ENCODE measurements around the gene NECTIN3.
A peak's percentile ranks its signal among the peaks of the same experiment; 100 is the strongest.

NECTIN3 gene

DNA sequence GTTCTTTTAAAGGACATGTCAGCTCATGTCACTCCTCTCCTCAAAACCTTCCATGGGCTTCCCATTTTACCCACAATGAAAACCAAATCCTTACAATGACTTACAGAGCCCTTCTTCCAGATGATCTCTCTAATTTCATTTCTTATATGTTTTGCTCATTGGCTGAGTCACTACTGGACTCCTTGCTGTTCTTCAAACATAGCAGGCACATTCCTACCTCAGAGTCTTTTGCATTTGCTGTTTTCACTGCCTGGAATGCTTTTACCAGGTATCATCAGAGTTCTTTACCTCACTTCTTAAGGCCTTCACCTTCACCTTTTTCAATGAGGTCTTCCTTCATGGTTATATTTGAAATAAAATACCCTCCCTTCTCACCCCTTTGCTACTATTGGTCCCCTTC is 57.3 kb downstream of the NECTIN3 start:
- no peaks in the 10 kb centered on the region for H3K36me3 Mint-ChIP-seq
- DNase-seq (no peak), ATAC-seq (replicated peaks) (no peak)
- H3K4me3 Mint-ChIP-seq, result no peak overlapping the region
- H3K27ac Mint-ChIP-seq, result no peak overlapping the region
- no peaks in the 10 kb centered on the region for H3K9me3 Mint-ChIP-seq
- H3K4me1 Mint-ChIP-seq, result no peaks in the 10 kb centered on the region
- H3K27me3 Mint-ChIP-seq, result no peaks in the 10 kb centered on the region

DNA sequence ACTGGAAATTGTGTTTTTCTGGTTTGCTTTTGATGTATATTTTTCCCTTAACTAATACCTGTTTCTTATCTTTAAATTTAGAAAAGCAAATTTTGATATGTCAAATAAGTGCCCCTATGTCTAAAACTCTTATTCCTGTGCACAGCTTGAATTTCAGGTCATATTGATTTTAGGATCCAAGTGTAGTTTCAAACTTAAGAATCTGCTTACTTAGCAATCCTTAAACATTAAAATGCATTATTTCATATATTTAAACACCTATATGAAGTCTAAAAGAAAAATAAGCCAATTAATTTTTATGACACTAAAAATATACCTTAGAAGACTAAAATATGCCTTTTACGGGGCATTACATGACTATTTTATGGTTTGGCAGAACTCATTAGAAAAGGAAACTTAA is 59.2 kb downstream of the NECTIN3 start:
- no peak overlapping the region for H3K4me3 Mint-ChIP-seq
- H3K36me3 Mint-ChIP-seq, result no peaks in the 10 kb centered on the region
- no peaks in the 10 kb centered on the region for H3K9me3 Mint-ChIP-seq
- no peaks in the 10 kb centered on the region for H3K4me1 Mint-ChIP-seq
- ATAC-seq (replicated peaks), result no peak
- no peaks in the 10 kb centered on the region for H3K27me3 Mint-ChIP-seq
- no peak overlapping the region for H3K27ac Mint-ChIP-seq
- DNase-seq, result no peak

DNA sequence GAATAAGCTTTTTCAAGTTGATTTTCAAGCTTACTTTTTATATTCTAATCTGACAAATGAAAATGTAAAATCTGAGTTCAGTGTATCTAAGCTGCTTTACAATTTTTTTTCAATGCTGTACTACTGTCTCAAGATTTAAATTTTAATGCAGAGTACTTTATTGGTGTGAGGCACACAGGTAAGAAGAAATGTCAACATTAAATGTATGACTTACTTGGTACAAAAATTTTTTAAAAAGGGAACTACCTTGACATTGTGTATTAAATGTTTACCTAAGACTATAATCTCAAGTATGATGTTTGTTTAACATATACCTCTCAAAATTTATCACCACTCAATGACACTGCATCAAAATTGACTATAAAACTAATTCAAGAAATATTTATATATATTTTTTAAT is 62.7 kb downstream of the NECTIN3 start:
- DNase-seq, result no peak
- Mint-ChIP-seq H3K9me3 (no peaks in the 10 kb centered on the region), H3K27ac (no peak overlapping the region), H3K36me3 (no peaks in the 10 kb centered on the region), H3K4me3 (no peak overlapping the region), H3K27me3 (peaks cover 0 to 2% of the 10 kb centered on the region in 2 donors), H3K4me1 (no peaks in the 10 kb centered on the region)
- no peak for ATAC-seq (replicated peaks)

DNA sequence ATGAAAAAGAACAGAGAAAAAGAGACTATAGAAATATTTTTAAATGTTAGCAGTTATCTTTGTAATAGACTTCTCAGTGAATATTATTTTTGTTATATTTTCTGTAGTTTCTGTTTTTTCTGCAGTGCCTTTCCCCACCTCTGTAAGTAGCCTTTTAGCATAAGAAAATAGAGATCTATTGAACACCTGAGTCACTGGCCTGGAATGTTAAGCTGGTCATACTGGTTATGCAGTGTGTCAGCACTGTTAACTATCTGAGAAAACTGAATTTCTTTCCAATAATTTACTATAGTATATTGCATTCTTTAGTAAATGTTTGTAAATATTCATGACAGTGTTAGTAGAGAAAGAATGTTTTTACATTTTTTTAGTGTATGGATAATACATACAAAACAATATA is 79.8 kb downstream of the NECTIN3 start:
- H3K36me3 Mint-ChIP-seq, result no peaks in the 10 kb centered on the region
- H3K27ac Mint-ChIP-seq, result no peak overlapping the region
- DNase-seq (no peak), ATAC-seq (replicated peaks) (no peak)
- H3K4me1 Mint-ChIP-seq, result no peaks in the 10 kb centered on the region
- no peaks in the 10 kb centered on the region for H3K9me3 Mint-ChIP-seq
- no peak overlapping the region for H3K4me3 Mint-ChIP-seq
- H3K27me3 Mint-ChIP-seq, result peaks cover 0 to 7% of the 10 kb centered on the region in 2 donors

DNA sequence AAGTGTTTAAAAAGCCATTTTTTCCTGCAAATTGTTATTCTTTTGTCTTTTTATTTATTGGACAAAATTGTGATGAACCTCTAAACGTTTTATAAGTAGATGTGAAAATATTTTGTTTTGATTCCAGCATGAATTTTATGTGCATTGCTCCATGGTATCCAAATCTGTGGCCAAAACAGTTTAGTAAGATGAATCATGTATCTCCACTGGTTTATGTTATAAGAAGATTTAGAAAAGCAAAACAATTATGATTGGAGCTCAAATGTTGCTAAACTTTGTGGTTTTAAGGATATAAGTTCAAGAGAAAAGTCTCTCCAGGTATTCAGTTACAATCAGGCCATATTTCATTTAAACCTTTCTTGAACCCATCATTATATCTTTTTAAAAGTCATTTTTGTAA is 80.9 kb downstream of the NECTIN3 start:
- no peaks in the 10 kb centered on the region for H3K9me3 Mint-ChIP-seq
- H3K4me3 Mint-ChIP-seq, result no peak overlapping the region
- no peaks in the 10 kb centered on the region for H3K36me3 Mint-ChIP-seq
- ATAC-seq (replicated peaks) (no peak), DNase-seq (no peak)
- H3K27me3 Mint-ChIP-seq, result peaks cover 0 to 7% of the 10 kb centered on the region in 2 donors
- H3K27ac Mint-ChIP-seq, result no peak overlapping the region
- no peaks in the 10 kb centered on the region for H3K4me1 Mint-ChIP-seq

DNA sequence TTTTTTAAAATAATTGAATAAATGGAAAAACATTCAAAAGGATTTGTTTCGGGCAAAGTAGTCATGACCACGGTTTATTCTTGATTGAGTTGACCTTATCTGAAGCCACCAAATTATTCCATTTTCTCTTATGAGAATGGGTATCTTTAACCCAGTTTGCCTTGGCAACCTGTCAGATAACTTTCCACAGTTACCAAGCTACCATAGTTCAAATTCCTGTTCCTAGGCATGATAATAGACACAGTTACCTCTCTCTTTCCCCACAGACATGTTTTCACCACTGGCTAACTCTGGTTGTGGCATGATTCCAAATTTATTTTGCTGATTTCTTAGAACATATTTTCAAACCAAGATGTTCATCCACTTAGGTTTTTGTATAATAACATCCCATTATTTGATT is 84.9 kb downstream of the NECTIN3 start:
- Mint-ChIP-seq H3K27ac (no peak overlapping the region), H3K36me3 (no peaks in the 10 kb centered on the region), H3K4me1 (no peaks in the 10 kb centered on the region), H3K9me3 (no peaks in the 10 kb centered on the region), H3K27me3 (no peaks in the 10 kb centered on the region), H3K4me3 (no peak overlapping the region)
- ATAC-seq (replicated peaks), result no peak
- no peak for DNase-seq

DNA sequence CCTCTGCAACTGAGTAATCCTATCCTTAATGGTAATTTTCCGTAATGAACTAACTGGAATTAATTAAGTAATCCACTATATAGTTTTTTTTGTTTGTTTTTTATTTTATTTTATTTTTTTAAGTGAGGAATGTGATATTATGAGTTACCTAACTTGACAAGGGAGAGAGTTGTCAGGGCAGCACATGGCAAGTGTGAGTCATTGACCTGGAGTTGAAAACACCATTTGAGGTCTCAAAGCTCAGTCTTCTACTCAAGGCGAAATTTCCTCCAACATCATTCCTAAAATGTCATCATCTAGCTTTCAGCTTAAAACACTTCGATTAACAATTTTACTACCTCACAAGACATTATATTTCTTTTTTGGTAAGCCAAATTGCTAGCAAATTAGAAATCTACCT is 87.8 kb downstream of the NECTIN3 start:
- H3K4me1 Mint-ChIP-seq, result no peaks in the 10 kb centered on the region
- H3K9me3 Mint-ChIP-seq, result no peaks in the 10 kb centered on the region
- ATAC-seq (replicated peaks), result no peak
- H3K36me3 Mint-ChIP-seq, result no peaks in the 10 kb centered on the region
- DNase-seq, result no peak
- H3K4me3 Mint-ChIP-seq, result no peak overlapping the region
- H3K27me3 Mint-ChIP-seq, result peaks cover 0 to under 1% of the 10 kb centered on the region in 2 donors
- no peak overlapping the region for H3K27ac Mint-ChIP-seq

DNA sequence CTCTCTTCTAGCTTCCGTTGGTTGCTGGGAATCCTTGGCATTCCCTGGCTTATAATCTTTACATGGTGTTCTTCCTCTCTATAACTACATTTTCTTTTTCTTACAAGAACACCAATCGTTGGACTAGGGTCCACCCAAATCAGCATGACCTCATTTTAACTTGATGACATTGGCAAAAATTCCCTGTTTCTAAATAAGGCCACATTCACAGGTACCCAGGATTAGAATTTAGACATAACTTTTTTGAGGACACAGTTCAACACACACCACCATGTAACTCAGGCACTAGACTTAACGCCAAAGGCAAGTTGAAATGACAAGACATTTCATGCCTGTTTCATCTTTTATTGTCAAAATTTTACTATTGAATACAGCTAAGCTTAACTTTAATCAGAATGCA is 93.0 kb downstream of the NECTIN3 start:
- H3K9me3 Mint-ChIP-seq, result no peaks in the 10 kb centered on the region
- H3K27me3 Mint-ChIP-seq, result peaks cover 0 to 5% of the 10 kb centered on the region in 2 donors
- no peaks in the 10 kb centered on the region for H3K36me3 Mint-ChIP-seq
- ATAC-seq (replicated peaks) (no peak), DNase-seq (no peak)
- no peak overlapping the region for H3K4me3 Mint-ChIP-seq
- no peaks in the 10 kb centered on the region for H3K4me1 Mint-ChIP-seq
- H3K27ac Mint-ChIP-seq, result no peak overlapping the region

DNA sequence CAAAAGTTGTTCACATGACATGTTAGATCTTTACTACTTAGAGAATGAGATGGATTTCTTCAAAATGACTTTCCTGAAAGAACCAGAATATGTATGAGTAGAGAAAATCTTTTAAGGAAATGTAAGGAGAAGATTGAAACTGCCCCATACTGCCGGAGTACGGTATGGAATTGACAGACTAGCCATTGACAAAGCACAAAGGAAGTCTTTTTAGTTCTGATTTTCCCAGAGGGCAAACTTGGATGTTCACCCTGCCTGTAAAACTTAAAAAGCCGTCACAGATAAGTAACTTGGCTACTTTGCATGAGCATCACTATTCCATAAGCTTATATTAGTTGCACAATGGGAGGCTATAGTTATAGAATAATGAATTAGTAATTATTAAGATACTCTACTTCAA is 93.8 kb downstream of the NECTIN3 start:
- H3K27me3 Mint-ChIP-seq, result peaks cover 0 to 5% of the 10 kb centered on the region in 2 donors
- no peaks in the 10 kb centered on the region for H3K36me3 Mint-ChIP-seq
- DNase-seq (no peak), ATAC-seq (replicated peaks) (no peak)
- H3K4me1 Mint-ChIP-seq, result no peaks in the 10 kb centered on the region
- H3K4me3 Mint-ChIP-seq, result no peak overlapping the region
- no peaks in the 10 kb centered on the region for H3K9me3 Mint-ChIP-seq
- no peak overlapping the region for H3K27ac Mint-ChIP-seq

DNA sequence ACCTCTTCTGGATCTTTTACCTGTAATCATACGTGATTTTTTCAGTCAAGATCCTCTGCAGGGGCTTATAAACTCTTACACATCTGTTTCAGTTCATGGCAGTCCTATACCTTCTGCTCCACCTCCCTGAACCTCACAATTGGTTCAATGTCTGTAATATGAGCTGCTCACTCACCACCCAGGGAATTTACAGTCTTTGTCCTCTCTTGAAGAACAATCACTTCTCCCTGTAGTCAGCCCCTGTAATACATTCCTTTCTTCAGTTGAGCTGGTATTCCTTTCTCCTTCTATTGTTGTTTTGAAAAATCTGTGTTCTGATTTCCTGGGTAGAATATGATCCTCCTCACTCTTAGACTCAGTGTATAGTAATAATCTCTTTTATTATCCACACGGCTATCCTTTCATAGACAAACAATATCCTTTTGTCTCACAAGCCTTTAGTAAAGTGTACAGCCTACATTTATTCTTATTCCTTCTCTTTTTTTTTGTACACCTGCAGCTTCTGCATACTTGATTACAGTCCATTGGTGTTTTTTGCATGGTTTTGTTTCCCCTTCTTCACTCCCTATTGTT is 101.8 kb downstream of the NECTIN3 start:
- Mint-ChIP-seq H3K9me3 (no peaks in the 10 kb centered on the region), H3K27ac (no peak overlapping the region), H3K27me3 (no peaks in the 10 kb centered on the region), H3K4me3 (no peak overlapping the region), H3K36me3 (no peaks in the 10 kb centered on the region), H3K4me1 (no peaks in the 10 kb centered on the region)
- ATAC-seq (replicated peaks) (no peak), DNase-seq (no peak)

DNA sequence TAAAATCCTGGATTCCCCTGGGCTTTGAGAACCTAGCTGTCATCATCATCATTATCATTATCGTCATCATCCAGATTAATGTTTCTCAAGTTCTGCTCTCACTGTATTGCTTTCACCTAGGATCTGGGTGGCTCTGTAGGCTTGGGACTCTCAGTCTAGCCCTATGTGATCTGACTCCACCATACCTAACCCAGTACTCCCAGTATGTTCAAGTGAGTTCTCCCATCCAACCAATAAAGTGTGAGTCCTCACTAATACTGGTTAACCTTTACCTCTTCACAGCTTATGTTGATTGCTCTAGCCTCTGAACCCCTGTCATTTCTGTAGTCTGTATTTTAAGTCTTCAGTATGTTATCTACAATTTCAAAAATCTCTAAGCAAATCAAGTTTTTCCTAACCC is 102.3 kb downstream of the NECTIN3 start:
- DNase-seq (no peak), ATAC-seq (replicated peaks) (no peak)
- H3K4me1 Mint-ChIP-seq, result no peaks in the 10 kb centered on the region

DNA sequence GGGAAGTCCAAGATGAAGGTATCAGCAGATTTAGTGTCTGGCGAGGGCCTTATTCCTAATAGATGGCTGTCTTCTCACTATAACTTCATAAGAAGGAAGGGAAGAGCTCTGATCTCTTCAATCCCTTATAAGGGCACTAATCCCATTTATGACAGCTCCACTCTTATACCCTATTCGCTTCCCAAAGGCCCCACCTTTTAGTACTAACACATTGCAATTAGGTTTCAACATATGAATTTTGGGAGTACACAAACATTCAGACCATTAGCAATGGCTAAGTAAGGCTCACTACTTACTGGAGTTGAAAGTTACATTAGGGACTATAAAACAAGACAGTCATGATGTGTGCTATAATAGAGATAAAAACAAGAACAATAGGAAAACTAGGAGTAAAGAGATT is 118.9 kb downstream of the NECTIN3 start:
- H3K4me3 Mint-ChIP-seq, result no peak overlapping the region
- no peaks in the 10 kb centered on the region for H3K9me3 Mint-ChIP-seq
- no peaks in the 10 kb centered on the region for H3K36me3 Mint-ChIP-seq
- DNase-seq (no peak), ATAC-seq (replicated peaks) (no peak)
- no peak overlapping the region for H3K27ac Mint-ChIP-seq
- peaks cover 2% of the 10 kb centered on the region in 2 donors for H3K27me3 Mint-ChIP-seq
- peaks cover 0 to 6% of the 10 kb centered on the region in 2 donors for H3K4me1 Mint-ChIP-seq

More for the DNA sequence above, 102.3 kb downstream of the NECTIN3 start:
- no peak overlapping the region for H3K4me3 Mint-ChIP-seq
- H3K9me3 Mint-ChIP-seq, result no peaks in the 10 kb centered on the region
- H3K27ac Mint-ChIP-seq, result no peak overlapping the region
- H3K27me3 Mint-ChIP-seq, result no peaks in the 10 kb centered on the region
- H3K36me3 Mint-ChIP-seq, result no peaks in the 10 kb centered on the region

DNA sequence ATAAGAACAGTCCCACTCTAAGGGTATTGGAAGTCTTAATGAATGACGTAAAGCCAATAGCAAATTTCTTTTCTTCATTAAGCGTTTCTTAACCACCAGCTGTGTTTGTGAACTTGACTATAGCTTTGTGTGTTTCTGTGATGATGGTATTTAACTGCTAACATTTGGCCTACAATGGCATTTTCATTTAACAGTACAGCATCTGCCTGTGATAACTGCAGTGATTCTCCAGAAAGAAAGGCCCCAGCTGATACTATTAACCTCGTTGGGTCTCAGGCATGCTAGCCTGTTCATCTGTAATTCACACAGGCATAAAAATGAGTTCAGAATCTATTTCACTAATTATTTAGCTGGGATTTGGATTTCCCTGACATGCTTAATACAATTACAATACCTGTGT is 121.9 kb downstream of the NECTIN3 start:
- H3K4me3 Mint-ChIP-seq, result no peak overlapping the region
- ATAC-seq (replicated peaks) (no peak), DNase-seq (no peak)
- no peaks in the 10 kb centered on the region for H3K36me3 Mint-ChIP-seq
- peaks cover 0 to 6% of the 10 kb centered on the region in 2 donors for H3K4me1 Mint-ChIP-seq
- H3K9me3 Mint-ChIP-seq, result no peaks in the 10 kb centered on the region
- no peak overlapping the region for H3K27ac Mint-ChIP-seq
- H3K27me3 Mint-ChIP-seq, result no peaks in the 10 kb centered on the region

DNA sequence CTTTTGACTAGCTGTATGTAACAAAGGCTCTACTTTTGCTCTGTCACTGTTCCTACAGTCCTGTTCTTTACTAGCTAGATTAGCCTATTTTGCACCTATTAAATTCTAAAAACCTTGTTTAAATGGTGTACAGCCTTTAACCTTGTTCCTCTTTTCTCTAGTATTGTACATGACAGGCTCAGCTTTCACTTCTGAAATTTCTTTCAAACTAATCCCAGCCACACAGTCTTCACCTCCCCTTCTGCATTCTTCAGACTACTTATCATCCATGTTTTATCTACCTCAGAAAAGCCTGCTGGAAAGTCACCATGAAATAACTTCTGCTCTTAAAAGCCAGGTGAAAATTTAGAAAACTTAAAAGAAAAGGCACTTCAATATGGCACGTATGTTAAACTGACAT is 122.4 kb downstream of the NECTIN3 start:
- ATAC-seq (replicated peaks) (peak; percentile 68 to 83), DNase-seq (no peak)
- Mint-ChIP-seq H3K4me3 (no peak overlapping the region), H3K4me1 (peaks cover 0 to 6% of the 10 kb centered on the region in 2 donors), H3K27me3 (no peaks in the 10 kb centered on the region), H3K9me3 (no peaks in the 10 kb centered on the region), H3K36me3 (no peaks in the 10 kb centered on the region), H3K27ac (no peak overlapping the region)

DNA sequence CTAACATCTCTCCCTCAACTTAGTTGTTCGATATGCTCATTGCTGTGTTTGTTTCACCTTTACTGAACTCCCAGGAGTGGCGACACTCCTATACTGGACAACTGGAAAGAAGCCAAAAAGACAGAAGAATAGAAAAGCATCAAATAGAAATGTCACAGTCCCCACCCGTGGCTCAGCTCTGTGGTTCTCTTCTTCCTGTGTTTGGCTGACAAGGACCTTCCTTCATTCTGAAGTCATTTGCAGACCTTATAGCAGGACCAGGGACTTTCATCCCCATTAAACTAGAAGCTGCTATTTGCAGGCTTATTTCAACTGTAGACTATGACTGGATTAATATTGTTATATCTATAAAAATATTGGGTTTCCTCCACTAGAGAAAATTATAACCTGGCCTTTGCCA is 125.9 kb downstream of the NECTIN3 start:
- Mint-ChIP-seq H3K27ac (no peak overlapping the region), H3K4me1 (peaks cover 0 to 6% of the 10 kb centered on the region in 2 donors), H3K9me3 (no peaks in the 10 kb centered on the region), H3K36me3 (no peaks in the 10 kb centered on the region), H3K4me3 (no peak overlapping the region), H3K27me3 (no peaks in the 10 kb centered on the region)
- DNase-seq, result no peak
- no peak for ATAC-seq (replicated peaks)

DNA sequence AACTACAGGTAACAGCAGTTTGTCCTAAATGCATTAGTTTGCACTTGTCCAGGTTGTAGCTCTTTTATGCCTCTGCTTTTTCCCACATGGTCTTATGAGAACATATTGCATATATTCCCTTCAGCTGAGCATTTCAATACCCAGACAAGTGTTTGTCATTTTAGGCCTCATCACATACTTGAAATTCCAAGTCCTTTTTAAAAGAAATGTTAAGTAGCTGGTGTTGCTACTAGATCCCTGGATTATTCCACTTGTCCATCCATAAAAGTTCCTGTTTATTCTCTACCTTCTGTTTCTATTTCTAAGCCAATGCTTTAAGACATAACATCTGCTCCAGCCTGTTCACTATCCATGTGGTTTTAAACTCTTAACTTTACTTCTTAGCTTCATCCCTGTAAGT is 128.4 kb downstream of the NECTIN3 start:
- DNase-seq (no peak), ATAC-seq (replicated peaks) (no peak)
- no peaks in the 10 kb centered on the region for H3K4me1 Mint-ChIP-seq
- H3K27me3 Mint-ChIP-seq, result no peaks in the 10 kb centered on the region
- no peaks in the 10 kb centered on the region for H3K9me3 Mint-ChIP-seq
- no peaks in the 10 kb centered on the region for H3K36me3 Mint-ChIP-seq
- H3K4me3 Mint-ChIP-seq, result no peak overlapping the region
- H3K27ac Mint-ChIP-seq, result no peak overlapping the region
